Stimulated activated CD8-positive, alpha-beta memory T cell treated with anti-CD3 and anti-CD28 coated beads, Interleukin-12 subunit alpha, Interleukin-12 subunit beta, amount 100 ng/mL, for 24 hours (primary cell): ENCODE data around the gene ADAM11.

Experiments used
- DNase-seq: peaks from one replicate; pipeline ENCODE4 v3.0.0-alpha.2; 2020; ENCODE audit errors: extremely low read depth

ADAM11 gene

DNA sequence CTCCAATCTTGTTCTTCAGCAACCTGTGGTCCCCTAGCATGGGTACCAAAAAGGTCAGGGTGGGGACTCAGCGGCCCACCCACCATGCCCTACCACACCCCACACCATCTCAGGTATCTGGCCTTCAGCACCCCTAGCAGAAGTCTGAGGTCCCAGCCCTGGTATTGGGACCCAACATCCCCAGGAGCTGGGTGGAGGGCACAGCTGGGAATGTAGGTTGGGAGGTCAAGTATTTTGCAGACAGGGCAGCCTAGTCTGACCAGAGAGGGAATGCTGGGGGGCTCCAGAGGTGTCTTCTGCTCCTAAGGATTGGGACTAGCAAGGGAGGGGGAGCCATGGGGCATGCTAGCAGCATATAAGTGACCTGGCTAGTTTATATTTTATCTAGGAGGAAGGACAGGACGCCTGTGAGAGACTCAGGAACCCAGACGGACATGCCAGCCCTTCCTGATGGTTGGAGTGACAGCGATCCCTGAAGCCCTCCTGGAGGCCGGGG, 822 bp upstream of the ADAM11 start:
- DNase-seq = no peak

DNA sequence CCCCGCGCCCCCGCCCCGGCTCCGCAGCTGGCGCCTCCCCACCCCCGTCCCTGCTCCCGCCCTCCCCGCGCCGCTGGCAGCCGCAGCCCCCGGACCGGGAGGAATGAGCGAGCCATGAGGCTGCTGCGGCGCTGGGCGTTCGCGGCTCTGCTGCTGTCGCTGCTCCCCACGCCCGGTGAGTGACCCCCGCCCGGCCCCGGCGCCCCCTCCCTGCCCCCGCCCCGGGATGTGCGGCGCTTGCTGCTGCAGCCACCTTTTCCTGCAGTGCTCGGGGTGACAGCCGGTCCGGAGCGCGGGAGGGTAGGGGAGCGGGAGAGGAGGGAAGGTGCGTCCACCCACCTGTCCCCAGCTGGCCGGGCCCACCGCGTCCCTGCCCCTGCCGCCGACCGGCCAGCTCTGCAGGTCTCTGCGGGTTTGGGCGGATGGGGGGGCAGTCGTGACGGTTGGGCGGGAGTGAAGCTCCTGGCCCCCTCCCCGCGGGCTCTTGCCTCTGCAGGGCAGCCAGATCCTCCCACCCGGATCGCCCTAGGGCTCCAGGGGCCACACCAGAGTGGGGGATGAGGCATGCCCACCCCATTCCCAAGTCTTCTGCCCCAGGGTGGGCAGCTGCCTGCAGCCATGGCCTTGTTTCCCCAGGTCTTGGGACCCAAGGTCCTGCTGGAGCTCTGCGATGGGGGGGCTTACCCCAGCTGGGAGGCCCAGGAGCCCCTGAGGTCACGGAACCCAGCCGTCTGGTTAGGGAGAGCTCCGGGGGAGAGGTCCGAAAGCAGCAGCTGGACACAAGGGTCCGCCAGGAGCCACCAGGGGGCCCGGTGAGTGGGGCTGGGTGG, 513 bp downstream of the ADAM11 start:
- no peak for DNase-seq

DNA sequence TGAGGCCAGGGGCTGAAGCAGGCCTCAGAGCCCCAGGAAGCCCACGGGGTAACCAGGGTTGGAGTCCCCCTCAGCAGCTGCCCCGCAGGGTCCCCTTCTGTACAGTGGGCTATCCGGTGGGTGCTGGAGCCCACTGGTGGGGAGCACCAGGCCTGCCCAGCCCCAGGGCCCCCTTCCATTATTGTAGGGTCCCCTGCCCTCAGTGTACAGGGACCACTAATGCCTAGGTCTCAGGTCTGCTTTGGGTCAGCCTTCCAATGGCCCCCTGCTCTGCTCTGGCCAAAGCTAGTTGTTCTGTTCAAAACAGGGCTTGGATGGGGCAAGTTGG, 1.1 kb downstream of the ADAM11 start:
- DNase-seq = no peak

DNA sequence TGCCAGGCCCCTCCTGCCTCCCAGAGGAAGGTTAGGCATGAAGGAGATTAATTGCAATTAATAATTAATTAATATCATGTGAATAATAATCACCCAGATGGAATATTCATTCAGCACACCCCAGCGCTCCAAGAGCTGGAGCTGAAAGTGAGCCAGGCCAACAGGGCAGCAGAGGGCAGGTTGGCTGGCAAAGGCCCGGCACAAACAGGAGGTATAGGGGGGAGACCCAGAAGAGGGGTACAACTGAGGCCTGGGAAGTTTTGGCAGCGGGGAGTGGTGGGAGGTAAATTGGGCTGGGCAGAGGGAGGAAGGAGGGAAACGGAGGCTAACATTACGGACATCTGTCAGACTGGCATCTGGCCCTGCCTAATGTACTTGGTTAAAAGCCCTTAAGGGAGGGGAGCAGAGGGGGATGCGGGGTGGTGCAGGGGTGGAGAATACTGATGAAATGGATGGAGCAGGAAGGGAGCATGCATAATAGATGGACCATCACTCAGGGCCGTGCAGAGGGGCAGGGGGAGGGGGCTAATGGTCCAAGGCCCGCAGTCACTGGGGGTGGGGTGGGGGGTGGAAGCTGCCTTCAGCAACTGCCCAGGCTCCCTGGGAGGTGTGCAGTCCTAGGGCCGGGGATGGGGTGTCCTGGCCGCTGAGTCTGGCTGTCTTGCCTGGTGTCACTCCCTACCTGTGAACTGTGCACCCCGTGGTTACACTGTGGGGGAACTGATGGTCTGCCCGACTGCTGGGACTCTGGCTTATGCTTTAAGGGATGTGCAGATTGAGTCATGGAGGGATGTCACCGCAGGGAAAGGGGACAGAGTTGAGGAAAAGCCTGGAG, 1.9 kb downstream of the ADAM11 start:
- DNase-seq = no peak

DNA sequence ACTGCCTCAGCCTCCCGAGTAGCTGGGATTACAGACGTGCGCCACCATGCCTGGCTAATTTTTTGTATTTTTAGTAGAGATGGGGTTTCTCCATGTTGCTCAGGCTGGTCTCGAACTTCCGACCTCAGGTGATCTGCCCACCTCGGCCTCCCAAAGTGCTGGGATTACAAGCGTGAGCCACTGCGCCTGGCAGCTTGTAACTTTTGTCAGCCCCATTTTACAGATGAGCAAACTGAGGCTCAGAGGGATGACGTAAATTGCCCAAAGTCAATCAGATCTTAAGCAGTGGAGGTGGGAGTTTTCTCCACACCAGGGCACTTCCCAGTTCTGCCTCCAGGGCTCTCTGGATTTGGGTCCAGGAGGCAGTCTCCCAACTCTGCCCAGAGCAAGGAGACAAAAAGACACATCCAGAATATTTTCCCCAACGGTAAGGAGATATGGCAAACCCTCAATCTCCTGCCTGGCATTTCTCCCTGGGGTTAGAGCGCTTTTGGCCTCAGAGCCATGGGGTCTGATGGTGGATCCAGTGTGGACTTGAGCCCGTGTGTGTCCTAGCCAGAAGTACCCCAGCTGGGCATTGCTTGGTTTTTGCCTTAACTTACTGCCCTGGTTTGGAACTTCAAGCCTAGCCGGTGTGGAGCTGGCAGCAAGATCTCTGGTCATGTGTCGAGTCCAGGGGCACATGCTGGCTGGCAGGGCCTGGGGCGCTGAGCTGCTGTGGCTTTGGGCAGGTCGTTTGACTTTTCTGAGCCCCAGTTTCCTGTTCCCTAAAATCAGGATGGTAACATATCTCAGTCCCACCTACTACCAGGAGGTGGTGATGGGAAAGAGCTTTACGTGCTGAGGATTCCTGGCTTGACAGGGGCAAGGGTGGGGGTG, 3.4 kb downstream of the ADAM11 start:
- no peak for DNase-seq

DNA sequence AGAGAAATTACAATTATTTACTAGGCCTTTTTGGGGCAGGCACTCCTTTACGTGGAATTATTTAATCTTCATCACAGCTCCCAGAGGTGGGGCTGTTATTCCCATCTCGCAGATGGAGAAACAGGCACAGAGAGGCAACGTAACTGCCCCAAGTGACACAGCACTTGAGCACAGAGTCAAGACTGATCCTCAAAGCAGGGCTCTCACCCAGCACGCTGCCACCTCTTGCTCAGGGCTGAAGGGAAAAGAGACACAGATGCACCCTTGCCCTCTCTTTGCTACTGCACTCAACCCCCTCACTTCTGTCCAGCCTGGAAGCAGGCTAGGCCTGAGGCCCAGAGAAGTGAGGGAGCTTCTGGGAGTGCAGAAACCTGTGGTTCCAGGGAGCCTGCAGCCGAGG, 4.4 kb downstream of the ADAM11 start:
- no peak for DNase-seq

DNA sequence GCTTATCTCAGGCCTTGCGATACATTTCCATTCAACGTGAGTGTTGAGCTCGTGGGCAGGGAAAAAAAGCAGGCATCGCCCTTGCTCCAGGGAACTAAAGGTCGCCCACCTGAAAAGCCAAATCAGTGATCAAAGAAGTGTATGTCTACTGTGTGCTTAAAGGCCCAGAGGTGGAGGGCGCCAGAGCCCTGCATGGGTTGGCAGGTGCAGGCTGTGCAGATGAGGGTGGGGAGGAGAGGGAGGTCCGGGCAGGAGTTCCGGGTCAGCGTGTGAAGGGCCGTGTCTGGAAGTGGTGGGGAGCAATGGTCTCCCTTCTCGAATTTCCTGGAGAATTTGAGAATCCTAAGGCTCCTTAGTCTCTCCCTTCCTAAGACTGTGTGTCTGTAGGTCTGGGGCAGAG, 7.2 kb downstream of the ADAM11 start:
- no peak for DNase-seq

DNA sequence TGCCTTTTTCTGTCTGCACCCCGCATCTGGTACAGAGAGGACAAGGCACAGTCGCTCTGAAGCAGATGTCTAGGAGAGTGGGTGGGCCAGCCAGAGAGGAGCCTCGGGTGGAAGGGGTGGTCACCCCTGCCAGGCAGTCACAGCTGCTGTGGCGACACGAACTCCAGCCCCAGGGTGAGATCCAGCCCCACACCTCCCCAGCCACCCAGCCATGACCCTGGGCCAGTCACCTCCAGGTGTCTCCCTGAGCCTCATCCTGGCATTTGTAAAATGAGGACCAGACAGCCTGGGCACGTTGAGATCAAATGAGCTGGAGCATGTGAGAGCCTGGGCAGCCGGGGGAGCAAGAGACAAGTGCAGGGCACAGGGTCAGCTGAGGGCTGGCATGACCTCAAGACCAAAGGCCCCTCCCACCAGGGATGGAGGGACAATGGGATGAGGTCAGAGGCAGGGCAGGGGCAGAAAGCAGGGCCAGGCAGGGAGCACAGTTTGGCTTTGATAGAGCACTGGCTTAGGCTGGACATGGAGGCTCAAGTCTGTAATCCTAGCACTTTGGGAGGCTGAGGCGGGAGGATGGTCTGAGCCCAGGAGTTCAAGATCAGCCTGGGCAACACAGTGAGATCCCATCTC, 7.7 kb downstream of the ADAM11 start:
- DNase-seq = no peak

DNA sequence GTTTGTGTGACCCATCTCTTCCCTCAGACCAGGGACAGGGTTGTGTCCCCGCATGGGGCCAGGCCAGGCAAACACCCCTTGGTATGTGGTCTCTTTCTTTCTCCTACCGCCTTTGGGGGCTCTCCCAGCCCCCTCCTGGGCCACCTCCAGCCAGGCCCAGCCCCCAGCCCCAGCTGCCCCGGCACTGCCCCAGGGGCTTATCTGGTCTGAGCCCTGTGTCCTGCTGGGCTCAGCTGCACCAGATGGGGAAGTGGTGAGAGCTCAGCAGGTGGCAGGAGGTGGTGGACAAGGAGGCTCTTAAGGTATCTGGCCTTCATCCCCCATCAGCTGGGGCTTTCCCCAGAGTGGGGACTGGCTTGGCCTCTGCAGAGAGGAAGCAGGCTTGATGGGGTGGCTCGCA, 8.7 kb downstream of the ADAM11 start:
- no peak for DNase-seq

DNA sequence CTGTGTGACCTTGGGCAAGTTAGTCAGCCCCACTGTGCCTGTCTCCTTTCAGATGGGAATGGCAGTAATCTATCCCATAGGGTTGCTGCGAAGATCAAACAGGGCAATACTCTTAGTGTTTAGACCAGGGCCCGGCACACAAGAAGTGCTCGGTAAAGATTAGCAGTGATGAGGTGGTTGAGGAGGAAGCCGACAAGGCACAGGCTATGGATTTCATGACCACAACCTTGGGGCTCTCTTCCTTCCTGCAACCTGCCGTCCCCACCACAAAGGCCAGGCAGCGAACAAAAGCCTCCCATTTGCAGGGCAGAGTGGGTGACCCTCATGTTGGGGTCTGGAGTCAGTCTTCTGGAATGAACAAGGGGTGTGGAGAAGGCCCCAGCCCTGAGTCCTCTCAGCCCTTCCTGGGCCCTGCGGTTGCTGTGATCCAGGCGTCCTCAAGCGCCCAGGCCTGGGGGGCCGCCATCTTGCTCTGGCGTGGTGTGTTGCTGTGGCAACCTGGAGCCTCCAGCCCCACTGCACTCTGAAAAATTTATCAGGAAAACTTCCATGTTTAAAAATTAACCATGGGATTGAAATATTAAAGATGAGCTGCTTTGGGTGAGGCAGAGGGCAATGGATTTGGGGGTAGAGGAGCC, 9.8 kb downstream of the ADAM11 start:
- DNase-seq = no peak

DNA sequence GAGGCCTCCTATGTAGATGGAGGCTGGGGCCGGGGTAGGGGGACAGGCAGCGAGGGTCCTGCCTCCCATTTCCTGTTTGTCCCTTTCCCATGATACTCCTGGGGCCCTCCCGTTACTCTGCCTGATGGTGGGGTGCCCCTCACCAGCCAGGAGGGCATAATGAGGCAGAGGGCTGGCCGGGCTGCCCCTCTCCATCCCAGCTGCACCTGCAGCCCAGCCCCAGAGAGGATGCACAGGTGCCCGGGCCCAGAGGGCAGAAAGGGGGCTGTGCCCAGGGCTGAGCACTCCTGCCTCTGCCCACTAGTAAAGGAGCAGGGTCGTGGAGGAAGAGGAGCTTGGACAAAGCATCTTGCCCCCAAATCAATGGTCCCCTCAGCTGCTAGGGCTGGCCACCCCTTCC, 10.4 kb downstream of the ADAM11 start:
- no peak for DNase-seq

DNA sequence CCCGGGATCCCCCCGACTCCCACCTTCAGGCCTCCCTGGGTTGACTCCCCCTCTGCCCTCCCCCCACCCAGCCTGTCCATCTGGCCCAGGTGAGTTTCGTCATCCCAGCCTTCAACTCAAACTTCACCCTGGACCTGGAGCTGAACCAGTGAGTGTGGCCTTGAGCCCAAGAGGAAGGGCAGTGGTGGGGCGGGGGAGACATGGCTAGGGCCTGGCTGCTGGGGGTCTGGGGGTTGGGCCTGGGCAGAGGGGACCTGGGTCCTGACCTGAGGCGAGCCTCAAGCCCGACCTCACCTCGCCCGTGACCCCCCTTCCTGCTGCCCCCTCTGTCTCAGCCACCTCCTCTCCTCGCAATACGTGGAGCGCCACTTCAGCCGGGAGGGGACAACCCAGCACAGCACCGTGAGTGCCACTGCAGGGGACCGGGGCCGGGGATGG, 10.9 kb downstream of the ADAM11 start:
- no peak for DNase-seq

DNA sequence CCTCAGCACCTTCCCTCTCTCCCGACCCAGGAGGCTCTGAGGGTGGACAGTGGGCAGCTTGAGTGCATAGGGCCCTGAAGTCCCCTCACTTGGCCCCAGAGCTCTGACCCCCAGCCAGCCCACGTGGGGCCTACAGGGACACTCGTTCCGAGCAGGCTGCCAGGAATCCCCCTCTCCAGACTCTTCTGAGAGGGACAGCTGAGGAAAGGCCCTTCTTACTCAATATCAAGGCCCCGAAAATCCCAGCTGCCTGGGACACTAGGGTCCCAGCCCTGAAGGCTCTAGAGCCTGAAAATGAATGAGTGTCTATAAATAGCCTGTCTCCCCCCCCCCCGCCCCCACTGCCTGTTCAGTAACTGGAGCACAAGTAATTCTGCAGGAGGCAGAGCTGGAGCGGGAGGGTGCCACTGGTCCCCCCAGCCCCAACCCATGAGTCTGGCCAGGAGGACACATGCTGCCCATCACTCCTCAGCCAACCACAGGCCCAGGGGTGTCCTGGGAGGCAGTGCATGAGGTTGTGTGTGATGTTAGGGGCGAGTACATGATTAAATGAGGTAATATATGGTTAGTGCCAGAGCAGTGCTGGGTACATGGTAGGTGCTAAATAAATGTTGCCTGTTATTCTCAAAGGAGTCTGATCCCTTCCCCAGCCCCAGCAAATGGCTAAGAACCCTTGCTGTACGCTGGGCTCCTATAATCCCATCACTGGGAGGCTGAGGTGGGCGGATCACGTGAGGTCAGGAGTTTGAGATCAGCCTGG, 11.6 kb downstream of the ADAM11 start:
- no peak for DNase-seq

DNA sequence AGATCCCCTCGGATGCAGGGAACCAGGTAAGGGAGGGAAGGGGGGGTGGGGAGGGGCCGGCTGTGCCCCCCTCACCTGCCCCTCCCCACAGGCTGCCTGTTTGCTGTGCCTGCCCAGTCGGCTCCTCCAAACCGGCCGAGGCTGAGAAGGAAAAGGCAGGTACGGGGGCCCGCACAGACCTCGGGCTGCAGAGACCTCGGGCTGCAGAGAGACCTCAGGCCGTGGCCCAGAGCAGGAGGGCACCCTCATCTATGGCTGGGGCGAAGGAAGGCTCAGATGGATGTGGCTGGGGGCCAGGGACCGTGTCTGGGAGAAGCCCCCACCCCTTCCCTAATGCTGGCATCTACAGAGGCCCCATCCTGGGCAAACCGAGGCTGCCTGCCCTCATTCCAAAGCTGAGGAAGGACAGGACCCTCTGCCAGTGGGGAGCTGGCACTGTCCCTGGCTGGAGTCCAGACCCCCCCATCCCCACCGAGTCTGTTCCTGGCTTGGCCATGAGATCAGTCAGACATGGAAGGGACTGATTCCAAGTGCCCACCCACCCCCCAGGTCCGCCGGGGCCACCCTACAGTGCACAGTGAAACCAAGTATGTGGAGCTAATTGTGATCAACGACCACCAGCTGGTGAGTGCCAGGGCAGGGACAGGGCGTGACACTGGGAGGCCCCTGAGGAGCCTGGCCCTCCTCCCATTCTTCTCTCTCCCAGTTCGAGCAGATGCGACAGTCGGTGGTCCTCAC, 13.7 kb downstream of the ADAM11 start:
- DNase-seq = no peak

DNA sequence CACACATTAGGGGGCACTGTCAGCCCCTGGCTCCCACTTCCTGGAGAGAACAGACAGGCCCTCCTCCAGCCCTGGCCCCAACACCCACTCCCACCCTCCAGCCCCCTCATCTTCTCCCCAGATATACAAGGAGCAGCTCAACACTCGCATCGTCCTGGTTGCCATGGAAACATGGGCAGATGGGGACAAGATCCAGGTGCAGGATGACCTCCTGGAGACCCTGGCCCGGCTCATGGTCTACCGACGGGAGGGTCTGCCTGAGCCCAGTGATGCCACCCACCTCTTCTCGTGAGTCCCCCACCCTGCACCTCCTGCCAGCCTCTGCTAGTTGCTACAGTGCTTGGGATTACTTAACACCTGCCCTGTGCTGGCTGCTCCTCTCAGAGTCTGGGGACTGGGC, 14.4 kb downstream of the ADAM11 start:
- no peak for DNase-seq

DNA sequence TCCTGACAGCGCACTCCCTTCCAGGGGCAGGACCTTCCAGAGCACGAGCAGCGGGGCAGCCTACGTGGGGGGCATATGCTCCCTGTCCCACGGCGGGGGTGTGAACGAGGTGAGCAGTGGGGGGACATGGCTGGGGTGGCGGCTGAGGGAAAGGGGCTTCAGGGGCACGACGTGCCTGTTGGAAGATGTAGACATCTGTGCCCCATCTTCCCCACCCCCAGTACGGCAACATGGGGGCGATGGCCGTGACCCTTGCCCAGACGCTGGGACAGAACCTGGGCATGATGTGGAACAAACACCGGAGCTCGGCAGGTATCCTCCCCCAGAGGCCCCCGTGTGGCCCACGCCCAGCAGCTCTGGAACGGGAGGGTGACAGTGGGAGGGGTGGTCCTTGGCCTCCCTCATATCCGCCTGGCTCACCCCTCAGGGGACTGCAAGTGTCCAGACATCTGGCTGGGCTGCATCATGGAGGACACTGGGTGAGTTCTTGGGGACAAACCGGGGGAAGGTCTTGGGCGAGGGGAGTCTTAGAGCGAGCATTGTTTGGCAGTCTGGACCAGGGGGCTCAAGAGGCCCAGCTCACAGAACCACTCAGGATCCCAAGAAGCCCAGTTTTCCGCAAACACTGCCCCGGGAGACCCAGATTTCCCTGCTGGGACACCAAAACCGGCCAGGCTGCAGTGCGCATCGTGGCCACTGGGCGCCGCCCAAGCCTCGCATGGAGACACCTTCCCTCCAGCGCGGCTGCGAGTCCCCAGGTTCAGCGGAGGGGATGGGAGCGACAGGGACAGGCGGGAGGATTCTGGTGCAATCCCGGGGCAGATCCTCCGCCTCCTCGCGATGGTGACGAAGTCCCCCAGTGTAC, 15.7 kb downstream of the ADAM11 start:
- peak; percentile 58 for DNase-seq

DNA sequence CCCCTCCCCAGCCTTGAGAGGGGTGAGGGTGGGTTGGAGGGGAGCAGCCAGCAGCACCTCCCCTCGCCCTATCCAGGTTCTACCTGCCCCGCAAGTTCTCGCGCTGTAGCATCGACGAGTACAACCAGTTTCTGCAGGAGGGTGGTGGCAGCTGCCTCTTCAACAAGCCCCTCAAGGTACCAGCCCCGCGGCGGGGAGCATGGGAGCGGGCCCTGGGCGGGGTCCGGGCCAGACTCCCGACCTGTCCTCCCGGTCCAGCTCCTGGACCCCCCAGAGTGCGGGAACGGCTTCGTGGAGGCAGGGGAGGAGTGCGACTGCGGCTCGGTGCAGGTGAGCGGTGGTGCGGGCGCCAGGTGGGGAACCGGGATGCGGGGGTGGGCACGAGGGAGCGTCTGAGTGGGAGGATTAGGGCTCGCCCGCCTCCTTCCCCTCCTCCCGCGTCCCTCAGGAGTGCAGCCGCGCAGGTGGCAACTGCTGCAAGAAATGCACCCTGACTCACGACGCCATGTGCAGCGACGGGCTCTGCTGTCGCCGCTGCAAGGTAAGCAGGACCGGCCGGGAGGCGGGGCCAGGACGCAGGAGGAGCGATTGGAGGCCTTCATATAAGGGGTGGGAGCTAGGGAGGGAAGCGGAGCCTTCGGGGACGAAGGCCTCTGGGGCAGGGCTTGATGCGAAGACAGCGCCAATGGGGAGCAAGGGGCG, 16.5 kb downstream of the ADAM11 start:
- no peak for DNase-seq
